Posterior cingulate gyrus (tissue), 11 donors: ENCODE measurements around the gene LHFPL3.

Experiments used
- DNase-seq, 10 donors: peaks; one replicate each; pipeline versions ENCODE4 v3.0.0 to v3.0.0-alpha.2; 2020 to 2021; ENCODE audit warnings: mixed read lengths in 3 of 10
- intact Hi-C: fragments of 100-400 bp; cut with DNase I; formaldehyde crosslinking; loops from one replicate; pipeline ENCODE4 v1.15.1; 2023

The LHFPL3 gene

GRCh38 chr7:104469166-104469820, 140.9 kb downstream of the LHFPL3 start:
- DNase-seq: no peak
- intact Hi-C loops: no loop called here

- no peak for DNase-seq
- intact Hi-C loops: no loop called here
Observed at GRCh38 chr7:104480529-104480928, 152.1 kb downstream of the LHFPL3 start.

- intact Hi-C loops: no loop called here
- peak in 7 of 10 donors; percentile 9 to 79 (median 38) for DNase-seq
Observed at GRCh38 chr7:104482362-104483037, 154.1 kb downstream of the LHFPL3 start.

- intact Hi-C loops: no loop called here
Observed at GRCh38 chr7:104486931-104487330, 158.5 kb downstream of the LHFPL3 start.

GRCh38 chr7:104487642-104488041, 159.2 kb downstream of the LHFPL3 start:
- no peak for DNase-seq
- intact Hi-C loops: no loop called here

More at GRCh38 chr7:104486931-104487330, 158.5 kb downstream of the LHFPL3 start:
- no peak for DNase-seq

GRCh38 chr7:104497379-104497967, 169.1 kb downstream of the LHFPL3 start:
- no peak for DNase-seq
- intact Hi-C loops: no loop called here

GRCh38 chr7:104499975-104500374, 171.6 kb downstream of the LHFPL3 start:
- intact Hi-C loops: no loop called here
- DNase-seq: no peak

- intact Hi-C loops: no loop called here
- DNase-seq: no peak
Observed at GRCh38 chr7:104509874-104510273, 181.5 kb downstream of the LHFPL3 start.

GRCh38 chr7:104524853-104525252, 196.4 kb downstream of the LHFPL3 start:
- intact Hi-C loops: loop anchor here (5.0 kb wide), 1 partner anchor 83 kb away; no protein-coding TSS in a partner anchor
- no peak for DNase-seq

- intact Hi-C loops: loop anchor here (5.0 kb wide), 1 partner anchor 86 kb away; no protein-coding TSS in a partner anchor
- no peak for DNase-seq
Observed at GRCh38 chr7:104528142-104528541, 199.7 kb downstream of the LHFPL3 start.

GRCh38 chr7:104529567-104529966, 201.2 kb downstream of the LHFPL3 start:
- intact Hi-C loops: loop anchor here (5.0 kb wide), 1 partner anchor 87 kb away; no protein-coding TSS in a partner anchor
- no peak for DNase-seq

- intact Hi-C loops: no loop called here
- DNase-seq: no peak
Observed at GRCh38 chr7:104530251-104530650, 201.8 kb downstream of the LHFPL3 start.

- intact Hi-C loops: no loop called here
- no peak for DNase-seq
Observed at GRCh38 chr7:104534149-104534548, 205.7 kb downstream of the LHFPL3 start.

- DNase-seq: no peak
Observed at GRCh38 chr7:104535841-104536240, 207.4 kb downstream of the LHFPL3 start.

GRCh38 chr7:104536956-104537355, 208.6 kb downstream of the LHFPL3 start:
- DNase-seq: no peak
- intact Hi-C loops: no loop called here

More at GRCh38 chr7:104535841-104536240, 207.4 kb downstream of the LHFPL3 start:
- intact Hi-C loops: no loop called here

- no peak for DNase-seq
- intact Hi-C loops: no loop called here
Observed at GRCh38 chr7:104538152-104538551, 209.7 kb downstream of the LHFPL3 start.

GRCh38 chr7:104541897-104542296, 213.5 kb downstream of the LHFPL3 start:
- no peak for DNase-seq
- intact Hi-C loops: no loop called here

- DNase-seq: no peak
- intact Hi-C loops: no loop called here
Observed at GRCh38 chr7:104548861-104549260, 220.5 kb downstream of the LHFPL3 start.

GRCh38 chr7:104550362-104550761, 222.0 kb downstream of the LHFPL3 start:
- no peak for DNase-seq
- intact Hi-C loops: no loop called here

GRCh38 chr7:104551226-104551625, 222.8 kb downstream of the LHFPL3 start:
- intact Hi-C loops: no loop called here
- no peak for DNase-seq

- peak in 2 of 10 donors; percentile 21 to 64 for DNase-seq
- intact Hi-C loops: no loop called here
Observed at GRCh38 chr7:104552102-104552501, 223.7 kb downstream of the LHFPL3 start.

GRCh38 chr7:104553074-104553473, 224.7 kb downstream of the LHFPL3 start:
- intact Hi-C loops: no loop called here
- no peak for DNase-seq
